GM18498 (cell line): ENCODE measurements around the gene PCDH15.
"Not testable (repeated sequence)": the region's sequence is repeated elsewhere in the genome, so short reads cannot be mapped to it uniquely, and the experiment has no call there.

Experiments used
- ATAC-seq: cut with Tn5 transposase; IDR thresholded peaks from one replicate; pipeline ENCODE4 v1.9.1; 2021; ENCODE audit warnings: mild to moderate bottlenecking, moderate library complexity; ENCODE audit not compliant: unreplicated experiment

Gene PCDH15

DNA sequence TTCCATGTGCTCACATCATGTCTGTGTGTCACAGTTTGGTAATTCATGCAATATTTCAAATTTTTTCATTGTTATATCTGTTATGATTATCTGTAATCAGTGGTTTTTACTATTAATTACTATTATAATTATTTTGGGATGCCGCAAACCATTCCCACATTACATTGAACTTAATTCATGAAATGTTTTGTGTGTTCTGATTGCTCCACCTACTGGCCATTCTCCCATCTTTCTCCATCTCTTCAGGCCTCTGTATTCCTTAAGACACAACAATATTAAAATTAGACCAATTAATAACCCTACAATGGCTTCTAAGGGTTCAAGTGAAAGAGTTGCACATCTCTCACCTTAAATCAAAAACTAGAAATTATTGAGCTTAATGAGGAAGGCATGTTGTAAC is 398.5 kb downstream of the PCDH15 start:
- no peak for ATAC-seq

DNA sequence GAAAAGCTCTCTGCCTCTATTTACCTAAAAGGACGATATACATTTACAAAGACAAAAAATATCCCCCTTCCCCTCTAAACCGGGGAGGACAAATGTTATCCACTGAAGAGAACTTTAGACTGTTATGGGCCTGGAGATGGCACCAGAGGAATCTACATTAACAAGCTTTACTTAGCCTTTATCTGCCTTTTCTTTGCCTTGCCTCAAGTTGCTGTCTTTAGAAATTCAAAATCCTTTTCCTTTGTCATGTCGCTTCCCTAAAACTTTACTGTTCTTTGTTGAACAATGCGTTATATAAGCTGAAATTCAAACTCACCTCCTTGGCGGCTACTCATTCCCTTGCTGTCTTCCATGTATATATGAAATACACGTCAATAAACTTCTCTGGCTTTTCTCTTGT is 405.0 kb downstream of the PCDH15 start:
- no peak for ATAC-seq

DNA sequence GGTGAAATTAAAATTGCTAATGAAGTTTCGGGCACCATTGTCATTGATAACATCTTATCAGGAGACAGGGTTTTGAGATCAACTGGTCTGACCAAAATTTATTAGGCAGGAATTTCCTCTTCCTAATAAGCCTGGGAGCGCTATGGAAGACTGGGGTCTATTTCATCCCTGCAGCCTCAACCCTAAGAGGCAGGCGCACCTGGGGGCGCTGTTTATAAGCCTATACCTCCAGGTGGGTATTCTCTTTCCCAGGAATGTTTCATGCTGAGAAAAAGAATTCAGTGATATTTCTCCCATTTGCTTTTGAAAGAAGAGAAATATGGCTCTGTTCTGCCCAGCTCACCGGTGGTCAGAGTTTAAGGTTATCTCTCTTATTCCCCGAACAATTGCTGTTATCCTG is 406.4 kb downstream of the PCDH15 start:
- ATAC-seq, result not testable (repeated sequence)

DNA sequence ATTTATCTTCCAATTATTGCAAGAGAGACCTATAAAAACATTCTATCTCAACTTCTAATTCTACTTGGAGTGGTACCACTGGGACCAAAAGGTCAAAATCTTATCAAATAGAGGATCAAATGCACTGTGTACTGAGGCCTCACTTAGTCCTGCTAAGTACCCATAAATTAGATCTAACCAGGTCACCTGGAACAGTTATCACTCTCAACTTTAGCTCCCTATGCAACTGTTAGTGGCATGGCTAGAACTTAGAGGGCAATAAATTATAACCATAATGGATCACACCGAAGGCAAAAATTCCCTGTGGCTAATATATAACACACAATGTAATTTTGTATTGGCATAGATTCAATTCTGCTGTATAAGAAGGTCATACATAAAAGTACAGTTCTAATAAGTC is 428.9 kb downstream of the PCDH15 start:
- ATAC-seq, result no peak

DNA sequence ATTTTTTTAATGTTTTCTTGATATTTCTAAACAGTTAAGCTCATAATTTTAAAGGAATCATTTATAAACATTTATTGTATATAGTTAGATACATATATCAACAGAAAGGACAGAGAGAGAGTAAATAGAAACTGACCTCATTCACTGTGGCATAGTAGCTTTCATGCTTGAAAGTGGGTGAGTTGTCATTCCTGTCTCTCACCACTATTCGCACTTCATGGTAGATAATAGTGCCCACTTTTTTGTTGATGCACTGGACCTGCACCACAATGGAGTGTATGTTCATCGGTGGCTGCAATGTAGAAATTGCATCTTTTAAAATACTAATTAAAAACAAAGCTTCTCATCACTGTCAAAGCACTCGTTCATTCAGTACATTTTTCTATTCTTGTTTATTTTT is 432.0 kb downstream of the PCDH15 start:
- ATAC-seq, result no peak

DNA sequence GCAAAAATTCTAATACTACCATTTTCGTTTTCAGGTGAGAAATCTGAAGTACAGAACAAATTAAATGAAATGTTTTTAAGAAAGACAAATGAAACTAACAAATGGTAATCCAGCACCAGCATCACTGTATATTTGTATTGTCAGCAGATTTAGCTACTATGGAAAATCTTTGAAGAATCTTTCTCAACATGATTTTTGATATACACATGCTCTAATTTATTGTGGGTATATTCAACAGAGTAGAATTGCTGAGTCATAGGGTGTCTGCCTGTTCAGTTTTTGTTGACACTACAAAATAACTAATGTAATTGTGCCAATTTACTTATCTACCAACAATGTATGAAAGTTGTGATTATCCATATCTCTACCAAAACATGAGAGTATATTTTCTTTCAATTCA is 437.6 kb downstream of the PCDH15 start:
- no peak for ATAC-seq

DNA sequence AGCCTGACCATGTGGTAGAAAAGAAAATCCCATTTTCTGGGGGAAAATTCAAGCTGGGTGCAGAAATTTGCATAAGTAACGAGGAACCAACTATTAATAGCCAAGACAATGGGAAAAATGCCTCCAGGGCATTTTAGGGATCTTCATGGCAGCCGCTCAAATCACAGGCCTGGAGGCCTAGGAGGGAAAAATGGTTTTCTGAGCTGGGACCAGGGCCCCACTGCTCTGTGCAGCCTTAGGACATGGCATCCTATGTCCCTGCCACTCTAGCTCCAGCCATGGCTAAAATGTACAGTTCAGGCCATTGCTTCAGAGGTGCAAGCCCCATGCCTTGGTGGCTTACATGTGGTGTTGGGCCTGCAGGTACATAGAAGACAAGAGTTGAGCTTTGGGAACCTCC is 459.0 kb downstream of the PCDH15 start:
- ATAC-seq, result no peak

DNA sequence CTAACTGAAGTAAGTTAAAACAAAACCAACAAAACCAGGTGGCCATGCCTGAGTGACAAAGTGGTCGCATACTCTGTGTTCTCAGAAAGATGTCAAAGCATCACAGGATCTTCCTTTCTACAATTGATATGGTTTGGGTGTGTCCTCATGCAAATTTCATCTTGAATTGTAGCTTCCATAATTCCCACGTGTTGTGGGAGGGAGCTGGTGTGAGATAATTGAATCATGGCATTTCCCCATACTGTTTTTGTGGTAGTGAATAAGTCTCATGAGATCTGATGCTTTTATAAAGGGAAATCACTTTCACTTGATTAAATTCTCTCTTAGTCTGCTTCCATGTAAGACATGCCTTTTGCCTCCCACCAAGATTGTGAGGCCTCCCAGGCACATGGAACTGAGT is 465.7 kb downstream of the PCDH15 start:
- ATAC-seq, result no peak

DNA sequence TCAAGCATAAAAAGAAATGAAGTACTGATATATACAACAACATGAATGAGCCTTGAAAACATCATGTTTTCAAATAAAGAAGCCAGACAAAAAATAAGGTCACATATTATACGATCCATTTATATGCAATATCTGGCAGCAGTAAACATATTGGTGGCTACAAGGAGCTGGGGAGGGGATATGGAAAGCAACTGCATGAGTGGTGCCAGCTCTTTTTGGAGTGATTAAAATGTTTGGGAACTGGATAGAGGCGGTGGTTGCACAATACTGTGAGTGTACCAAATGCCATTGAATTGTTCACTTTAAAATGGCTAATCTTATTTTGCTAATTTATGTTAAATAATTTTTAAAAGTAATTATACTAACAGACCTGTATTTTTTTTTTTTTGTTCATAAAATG is 481.7 kb downstream of the PCDH15 start:
- no peak for ATAC-seq

DNA sequence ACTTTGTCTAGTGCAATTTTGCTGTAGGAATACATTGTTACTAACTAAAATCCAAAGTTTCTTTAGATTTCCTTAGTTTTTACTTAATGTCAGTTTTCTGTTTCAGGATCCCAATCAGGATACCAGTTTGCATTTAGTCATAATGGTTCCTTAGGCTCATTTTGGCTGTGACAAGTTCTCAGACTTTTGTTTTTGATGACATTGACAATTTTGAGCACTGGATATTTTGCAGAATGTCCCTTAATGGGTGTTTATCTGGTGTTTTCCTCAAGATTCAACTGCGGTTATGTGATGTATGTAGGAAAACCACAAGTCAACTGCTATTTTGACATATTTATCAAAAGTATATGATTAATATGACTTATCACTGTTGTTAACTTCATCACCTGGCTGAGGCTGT is 482.6 kb downstream of the PCDH15 start:
- ATAC-seq, result no peak

DNA sequence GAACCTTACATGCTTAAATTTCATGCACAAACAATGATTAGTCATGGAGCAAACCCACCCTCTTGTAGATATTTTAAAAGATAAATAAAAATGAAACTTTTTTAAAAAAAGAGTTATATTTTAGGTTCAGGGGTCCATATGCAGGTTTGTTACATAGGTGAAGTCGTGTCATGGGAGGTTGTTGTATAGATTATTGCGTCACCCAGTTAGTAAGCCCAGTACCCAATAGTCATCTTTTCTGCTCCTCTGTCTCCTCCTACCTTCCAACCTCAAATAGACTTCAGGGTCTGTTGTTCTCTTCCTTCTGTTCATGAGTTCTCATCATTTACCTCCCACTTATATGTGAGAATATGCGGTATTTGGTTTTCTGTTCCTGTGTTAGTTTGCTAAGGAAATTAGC is 486.6 kb downstream of the PCDH15 start:
- ATAC-seq, result no peak

DNA sequence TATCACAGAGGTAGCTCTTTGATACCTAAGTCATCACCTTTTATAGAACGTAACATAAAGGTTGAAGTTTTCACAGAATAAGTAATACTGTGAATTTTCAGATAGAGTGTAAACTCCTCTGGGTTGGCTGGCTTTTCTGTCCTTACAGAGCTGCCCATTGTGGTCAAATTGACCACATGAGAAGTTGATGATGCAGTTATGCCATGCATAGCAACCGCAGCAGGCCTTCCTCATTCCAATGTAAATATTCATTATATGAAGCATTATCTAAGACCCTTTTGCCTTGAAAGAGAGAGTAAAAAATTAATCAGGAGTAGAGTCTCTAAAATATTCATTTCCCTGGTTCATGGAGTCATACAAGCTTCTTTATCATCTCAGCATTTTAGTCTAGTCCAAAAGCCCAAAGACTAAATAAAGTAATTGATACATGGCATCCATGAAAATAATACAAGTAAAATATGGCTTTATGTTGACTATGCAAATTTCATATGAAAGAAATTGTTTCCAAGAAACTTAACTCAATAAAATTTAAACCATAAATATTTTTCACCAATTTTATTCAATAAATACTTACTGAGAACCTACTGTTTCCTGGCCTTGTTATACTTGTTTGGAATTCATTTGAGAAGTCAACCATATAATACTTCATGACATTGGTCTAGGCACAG is 516.4 kb downstream of the PCDH15 start:
- ATAC-seq, result no peak

DNA sequence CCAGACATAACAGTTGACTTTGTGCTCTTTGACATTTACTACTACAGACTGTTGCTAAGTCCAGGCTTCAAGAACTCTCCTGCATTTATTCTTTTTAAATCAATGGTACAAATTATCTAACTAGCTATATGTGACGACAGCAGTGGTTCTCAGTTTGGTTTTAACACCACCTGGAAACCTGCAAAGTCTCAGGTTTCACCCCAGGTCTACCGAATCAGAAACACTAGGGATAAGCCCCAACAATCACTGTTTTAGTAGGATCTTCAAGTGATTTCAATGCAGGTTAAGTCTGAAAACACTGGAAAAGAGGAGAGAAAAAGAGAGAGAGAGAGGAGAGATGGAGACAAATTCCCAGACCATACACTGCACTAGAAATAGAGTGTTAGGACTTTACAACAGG is 519.0 kb downstream of the PCDH15 start:
- no peak for ATAC-seq

DNA sequence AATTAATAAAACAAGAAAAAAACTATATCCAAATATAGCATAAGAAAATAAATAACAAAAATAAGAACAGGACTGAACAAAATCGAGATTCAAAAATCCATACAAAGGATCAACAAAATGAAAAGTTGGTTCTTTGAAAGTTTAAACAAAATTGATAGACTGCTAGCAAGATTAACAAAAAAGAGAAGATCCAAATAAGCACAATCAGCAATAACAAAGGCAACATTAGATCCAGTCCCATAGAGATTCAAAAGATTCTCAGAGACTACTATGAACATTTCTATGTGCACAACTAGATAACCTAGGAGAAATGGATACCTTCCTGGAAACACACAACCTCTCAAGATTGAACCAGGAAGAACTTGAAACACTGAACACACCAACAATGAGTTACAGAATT is 534.6 kb downstream of the PCDH15 start:
- no peak for ATAC-seq

DNA sequence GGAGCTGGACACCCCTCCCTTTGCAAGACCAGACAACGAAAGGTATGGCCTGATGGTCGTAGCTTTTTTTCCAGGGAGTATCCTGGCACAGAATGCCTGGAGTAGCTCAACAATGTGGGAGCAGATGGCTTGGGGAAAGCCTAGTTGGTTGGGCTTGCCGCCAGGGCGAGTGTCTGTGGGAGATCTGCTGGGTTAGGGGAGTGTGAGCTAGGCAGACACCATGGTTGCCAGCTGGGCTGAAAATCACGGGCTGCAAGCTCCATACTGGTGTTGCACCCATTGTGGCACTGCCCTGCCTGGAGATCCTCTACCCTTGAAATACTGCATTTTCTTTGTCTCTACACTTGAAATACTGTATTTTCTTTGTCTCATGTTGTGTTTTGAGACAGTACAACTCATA is 538.3 kb downstream of the PCDH15 start:
- no peak for ATAC-seq

DNA sequence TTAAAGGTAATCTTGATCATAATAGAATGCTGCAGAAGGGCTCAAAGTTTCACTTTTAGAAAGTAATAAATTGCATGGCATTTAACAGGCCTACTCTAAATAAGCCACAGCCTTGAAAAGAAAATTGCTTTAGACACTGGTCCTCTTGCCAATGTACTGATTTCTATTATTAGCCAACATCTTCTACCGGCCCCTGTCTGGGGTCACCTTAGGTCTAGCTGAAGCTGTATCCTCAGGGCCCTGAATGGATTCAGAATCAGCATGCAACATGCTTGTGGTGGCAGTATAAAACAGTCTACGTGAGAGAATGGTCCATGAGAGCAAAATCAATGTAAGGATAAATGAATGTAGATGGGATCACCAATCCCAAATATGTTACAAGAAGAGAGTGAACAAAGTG is 541.9 kb downstream of the PCDH15 start:
- no peak for ATAC-seq

DNA sequence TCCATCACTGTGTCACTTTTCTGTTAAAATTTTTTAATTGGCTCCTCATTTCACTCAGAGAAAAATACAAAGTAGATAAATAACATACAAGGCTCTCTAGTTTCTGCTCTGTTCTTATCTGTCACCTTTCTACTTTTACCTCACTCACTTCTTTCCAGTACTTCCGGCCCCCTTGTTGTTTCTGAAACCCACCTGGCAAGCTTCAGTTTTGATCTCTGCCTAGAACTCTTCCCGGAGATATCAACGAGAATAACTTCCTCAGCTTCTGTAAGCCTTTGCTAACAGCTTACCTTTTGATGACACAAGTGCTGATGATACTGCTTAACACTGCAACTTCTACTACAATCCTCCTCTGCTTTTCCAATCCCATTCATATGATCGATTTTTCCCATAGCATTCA is 566.2 kb downstream of the PCDH15 start:
- ATAC-seq, result no peak

DNA sequence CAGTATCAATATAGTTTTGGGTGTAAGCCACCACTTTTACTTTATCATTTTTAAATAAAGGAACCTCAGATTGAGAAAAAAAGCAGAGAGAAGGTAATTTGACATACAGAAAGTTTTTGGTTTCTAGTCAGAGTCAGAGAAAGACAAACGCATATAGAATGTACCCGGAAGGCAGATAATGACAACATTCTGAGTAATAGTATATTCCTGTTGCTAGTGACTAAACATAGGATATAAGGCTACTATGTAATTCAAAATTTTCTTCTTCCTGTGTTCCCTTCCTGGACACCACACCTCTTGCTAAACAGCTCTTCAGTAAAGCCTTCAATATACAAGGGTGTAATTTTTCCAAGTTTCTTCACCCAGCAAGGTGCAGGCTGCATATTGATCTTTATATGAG is 597.6 kb downstream of the PCDH15 start:
- no peak for ATAC-seq

DNA sequence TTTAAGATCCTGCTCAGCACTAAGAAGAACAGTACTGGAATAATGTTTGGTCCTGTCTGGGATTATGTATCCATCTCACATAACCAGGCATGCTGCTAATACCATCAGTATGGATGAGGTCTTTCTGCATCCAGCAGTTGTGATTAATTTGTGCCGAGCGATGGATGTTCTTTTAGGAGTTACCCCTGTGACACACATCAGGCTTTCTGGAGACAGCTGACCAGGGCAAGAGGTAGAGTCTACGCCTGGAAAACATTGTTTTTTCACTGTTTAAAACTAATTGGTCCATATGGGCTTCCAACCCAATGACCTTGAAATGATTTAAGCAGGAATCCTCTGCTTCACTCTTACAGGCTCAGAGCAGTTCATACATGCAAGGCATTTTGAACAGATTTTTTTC is 603.0 kb downstream of the PCDH15 start:
- no peak for ATAC-seq

DNA sequence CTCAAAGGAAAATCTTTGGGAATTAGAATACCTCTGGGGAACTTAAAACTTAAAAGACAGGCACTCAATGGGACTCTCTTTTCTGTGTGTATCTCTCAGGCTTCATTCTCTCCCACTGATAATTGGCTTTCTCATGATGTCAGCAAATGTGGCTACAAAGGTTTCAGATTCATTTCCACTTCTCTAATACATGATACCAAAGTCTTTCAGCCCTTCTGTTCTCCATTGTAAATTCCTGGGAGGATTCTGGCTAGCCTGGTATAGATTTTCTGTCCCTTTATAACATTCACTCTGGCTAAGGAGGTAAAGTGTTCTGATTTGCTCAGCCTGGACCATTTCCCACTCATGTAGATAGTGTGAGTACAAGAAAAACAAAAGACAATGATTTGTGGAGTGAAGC is 606.2 kb downstream of the PCDH15 start:
- ATAC-seq, result no peak

DNA sequence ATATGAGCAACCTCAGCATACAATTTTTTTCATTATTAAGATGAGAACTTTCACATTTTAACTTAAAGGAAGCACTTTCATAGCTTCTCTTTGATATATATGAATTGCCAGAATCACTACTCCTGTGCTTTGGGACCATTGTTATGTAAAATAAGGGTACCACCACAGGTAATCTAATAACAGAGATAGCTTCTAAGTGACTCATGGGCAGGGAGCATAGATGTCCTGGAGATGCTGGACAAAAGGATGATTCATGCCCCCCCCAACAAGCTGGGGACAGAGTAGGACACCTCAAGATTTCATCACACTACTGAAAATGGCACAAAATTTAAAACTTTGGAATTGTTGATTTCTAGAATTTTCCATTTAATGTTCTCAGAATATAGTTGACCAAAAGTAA is 641.1 kb downstream of the PCDH15 start:
- ATAC-seq, result no peak

DNA sequence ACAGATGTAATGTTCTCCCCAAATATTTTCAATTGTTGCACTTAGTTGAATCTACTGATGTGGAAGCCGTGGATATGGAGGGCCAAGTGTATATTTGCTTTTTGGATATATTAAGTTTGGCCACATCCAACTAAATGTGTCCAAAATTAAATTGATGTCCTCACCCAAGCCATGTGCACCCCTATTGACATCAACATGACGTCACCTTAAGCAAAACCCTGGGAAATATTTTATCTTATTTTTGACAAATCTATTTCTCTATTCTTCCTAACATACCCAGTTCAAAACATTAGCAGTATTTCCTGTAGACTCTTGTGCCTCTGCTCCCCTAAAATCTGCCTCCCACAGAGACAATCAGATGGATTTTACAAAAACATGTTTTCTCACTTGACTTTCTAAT is 652.5 kb downstream of the PCDH15 start:
- ATAC-seq, result no peak

DNA sequence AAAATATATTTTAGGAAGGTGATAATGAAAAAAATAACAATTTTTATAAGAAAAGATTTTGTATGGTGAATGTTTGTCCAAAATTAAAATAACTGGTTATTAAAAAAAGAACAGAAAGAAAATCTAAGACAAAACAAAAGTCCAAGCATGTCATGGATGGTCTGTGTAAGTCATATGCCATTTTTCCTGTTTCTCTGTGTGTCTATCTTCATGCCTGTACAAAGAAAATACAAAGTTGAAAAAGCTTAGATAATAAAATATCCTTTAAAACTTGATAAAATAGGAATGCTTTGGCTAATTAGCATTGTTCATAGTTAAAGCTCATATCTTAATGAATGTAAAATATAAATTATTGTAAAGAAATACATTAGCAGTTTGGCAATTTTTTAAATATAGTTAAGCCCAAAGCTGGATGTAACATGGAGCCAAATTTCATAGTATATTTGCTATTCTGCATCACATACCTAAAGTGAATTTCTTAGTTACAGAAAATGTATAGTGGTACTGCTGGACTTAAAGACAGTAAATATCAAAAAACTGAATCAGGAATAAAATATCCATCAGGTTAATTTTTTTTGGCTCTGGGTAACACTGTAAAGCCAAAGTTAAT is 661.1 kb downstream of the PCDH15 start:
- no peak for ATAC-seq
